Prostate gland (tissue), 2 donors: Measurements from ENCODE around the gene CMSS1.

Experiments
- CTCF ChIP-seq, 4 experiments: fragments of 200-600 bp in 2 of 4; fragments of 450-650 bp in 2 of 4; sonication (generic) in 2 of 4; IDR thresholded peaks; 1 replicate in 3 of 4; 2 replicates in 1 of 4; pipeline ENCODE4 v1.5.1; 2016 to 2019; ENCODE audit warnings: antibody characterized with exemption in 4 of 4, mild to moderate bottlenecking in 2 of 4, moderate library complexity in 2 of 4
- POLR2A ChIP-seq: fragments of 450-650 bp; IDR thresholded peaks from one replicate; pipeline ENCODE4 v1.6.1; 2016; ENCODE audit warnings: antibody characterized with exemption, mild to moderate bottlenecking

GRCh38 chr3:99877031-99877579 is 59.4 kb downstream of the CMSS1 start:
- no peak for TF ChIP-seq CTCF (IDR thresholded peaks at IDR 0.05)
- TF ChIP-seq POLR2A, result no peak
